GM19468 (cell line): ENCODE results near the gene TMEM14A.
"Not testable (repeated sequence)": the region's sequence is repeated elsewhere in the genome, so short reads cannot be mapped to it uniquely, and the experiment has no call there.

Experiments
- ATAC-seq: cut with Tn5 transposase; IDR thresholded peaks from one replicate; pipeline ENCODE4 v1.9.1; 2021; ENCODE audit warnings: mild to moderate bottlenecking, moderate library complexity, moderate number of reproducible peaks; ENCODE audit not compliant: unreplicated experiment; ENCODE audit errors: extremely low read depth

TMEM14A gene

GRCh38 chr6:52691718-52692117 lies 20.8 kb downstream of the TMEM14A start:
- ATAC-seq = no peak

- no peak for ATAC-seq
Measured at GRCh38 chr6:52693773-52694172, 22.9 kb downstream of the TMEM14A start.

- ATAC-seq = no peak
Measured at GRCh38 chr6:52694404-52694803, 23.5 kb downstream of the TMEM14A start.

- ATAC-seq = no peak
Measured at GRCh38 chr6:52696418-52696817, 25.5 kb downstream of the TMEM14A start.

GRCh38 chr6:52697903-52698302 lies 27.0 kb downstream of the TMEM14A start:
- no peak for ATAC-seq

GRCh38 chr6:52704060-52704459 lies 33.1 kb downstream of the TMEM14A start:
- ATAC-seq = no peak

- ATAC-seq = not testable (repeated sequence)
Measured at GRCh38 chr6:52704781-52705502, 34.0 kb downstream of the TMEM14A start.

- ATAC-seq = no peak
Measured at GRCh38 chr6:52706001-52706400, 35.1 kb downstream of the TMEM14A start.

GRCh38 chr6:52707963-52708680 lies 37.2 kb downstream of the TMEM14A start:
- ATAC-seq = no peak

- ATAC-seq = no peak
Measured at GRCh38 chr6:52712136-52712535, 41.2 kb downstream of the TMEM14A start.

GRCh38 chr6:52714761-52715160 lies 43.8 kb downstream of the TMEM14A start:
- ATAC-seq = not testable (repeated sequence)

GRCh38 chr6:52718550-52718949 lies 47.6 kb downstream of the TMEM14A start:
- ATAC-seq = no peak

GRCh38 chr6:52720321-52720720 lies 49.4 kb downstream of the TMEM14A start:
- ATAC-seq = no peak

- no peak for ATAC-seq
Measured at GRCh38 chr6:52724042-52724405, 53.1 kb downstream of the TMEM14A start.

- peak; percentile 97 for ATAC-seq
Measured at GRCh38 chr6:52724406-52725121, 53.7 kb downstream of the TMEM14A start.

GRCh38 chr6:52725143-52725534 lies 54.2 kb downstream of the TMEM14A start:
- no peak for ATAC-seq

GRCh38 chr6:52725535-52726192 lies 54.8 kb downstream of the TMEM14A start:
- no peak for ATAC-seq

- ATAC-seq = no peak
Measured at GRCh38 chr6:52726193-52726542, 55.3 kb downstream of the TMEM14A start.

- no peak for ATAC-seq
Measured at GRCh38 chr6:52726741-52727535, 56.0 kb downstream of the TMEM14A start.

- no peak for ATAC-seq
Measured at GRCh38 chr6:52727908-52728307, 57.0 kb downstream of the TMEM14A start.
